ENCODE measurements around the gene BICDL1. TPM values are rescaled to one million over a fixed set of nuclear protein-coding genes. Genes with fewer than 3 reads are reported as not detected.

BICDL1 gene
- total RNA-seq, 1 experiment from 2014 or later, result 14.2 TPM

DNA sequence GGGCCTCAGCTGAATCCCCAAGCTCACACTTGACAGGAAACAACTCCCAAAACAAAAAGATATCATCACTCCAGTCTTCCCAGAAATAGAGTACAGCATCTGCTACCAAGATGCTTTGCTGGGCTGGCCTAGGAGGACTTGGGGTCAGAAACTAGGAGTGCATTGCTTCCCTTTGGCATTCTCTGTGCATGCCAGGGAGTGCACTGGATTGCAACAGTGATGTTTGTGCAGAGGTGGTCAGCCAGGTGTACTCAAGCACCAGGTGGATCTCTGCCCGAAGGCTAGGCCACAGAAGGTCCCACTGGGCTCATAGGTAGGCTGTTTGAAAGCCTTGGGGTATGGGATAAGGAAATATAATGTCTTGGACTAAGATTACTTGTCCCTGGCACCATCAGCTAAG is 76.4 kb downstream of the BICDL1 start:
- Mint-ChIP-seq H3K9me3 (ENCODE audit: unreplicated experiment) (no peaks in the 10 kb centered on the region), H3K27me3 (ENCODE audit: insufficient read depth, unreplicated experiment) (no peaks in the 10 kb centered on the region), H3K36me3 (ENCODE audit: insufficient read depth, unreplicated experiment) (no peaks in the 10 kb centered on the region), H3K4me3 (ENCODE audit: unreplicated experiment) (no peak overlapping the region), H3K27ac (ENCODE audit: unreplicated experiment) (no peak overlapping the region), H3K4me1 (ENCODE audit: low read depth, unreplicated experiment) (peaks cover 28% of the 10 kb centered on the region)
- Histone ChIP-seq H3K4me1 (peaks cover 41% of the 10 kb centered on the region), H3K36me3 (ENCODE audit: control insufficient read depth, insufficient read depth, low read length) (no peaks in the 10 kb centered on the region), H3K4me3 (ENCODE audit: low read depth, low read length) (no peak overlapping the region), H3K27me3 (replicated peaks; ENCODE audit: control insufficient read depth, insufficient read depth, low read length) (no peaks in the 10 kb centered on the region), H3K9me3 (no peaks in the 10 kb centered on the region)
- ChIA-PET CTCF (interaction anchor here (0.5 to 1.2 kb wide), 2 partner anchors 22 to 520 kb away, joined by 4 read pairs; no protein-coding TSS in a partner anchor), POLR2A (no interaction called here)
- no TSS peak for BruUV-seq (replicated peaks)
- TF ChIP-seq, protein P1, sequence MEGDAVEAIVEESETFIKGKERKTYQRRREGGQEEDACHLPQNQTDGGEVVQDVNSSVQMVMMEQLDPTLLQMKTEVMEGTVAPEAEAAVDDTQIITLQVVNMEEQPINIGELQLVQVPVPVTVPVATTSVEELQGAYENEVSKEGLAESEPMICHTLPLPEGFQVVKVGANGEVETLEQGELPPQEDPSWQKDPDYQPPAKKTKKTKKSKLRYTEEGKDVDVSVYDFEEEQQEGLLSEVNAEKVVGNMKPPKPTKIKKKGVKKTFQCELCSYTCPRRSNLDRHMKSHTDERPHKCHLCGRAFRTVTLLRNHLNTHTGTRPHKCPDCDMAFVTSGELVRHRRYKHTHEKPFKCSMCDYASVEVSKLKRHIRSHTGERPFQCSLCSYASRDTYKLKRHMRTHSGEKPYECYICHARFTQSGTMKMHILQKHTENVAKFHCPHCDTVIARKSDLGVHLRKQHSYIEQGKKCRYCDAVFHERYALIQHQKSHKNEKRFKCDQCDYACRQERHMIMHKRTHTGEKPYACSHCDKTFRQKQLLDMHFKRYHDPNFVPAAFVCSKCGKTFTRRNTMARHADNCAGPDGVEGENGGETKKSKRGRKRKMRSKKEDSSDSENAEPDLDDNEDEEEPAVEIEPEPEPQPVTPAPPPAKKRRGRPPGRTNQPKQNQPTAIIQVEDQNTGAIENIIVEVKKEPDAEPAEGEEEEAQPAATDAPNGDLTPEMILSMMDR (IDR thresholded peaks at IDR 0.05; ENCODE audit: insufficient read depth in 1 of 2, low read depth in 1 of 2, low read length in 1 of 2, severe bottlenecking in 1 of 2, unreplicated experiment in 1 of 2), result no peak
- intact Hi-C loops (cut with micrococcal nuclease; ENCODE audit: unreplicated experiment), result loop anchor here (2.0 kb wide), 1 partner anchor 21 kb away; no protein-coding TSS in a partner anchor
- no peak for DNase-seq

DNA sequence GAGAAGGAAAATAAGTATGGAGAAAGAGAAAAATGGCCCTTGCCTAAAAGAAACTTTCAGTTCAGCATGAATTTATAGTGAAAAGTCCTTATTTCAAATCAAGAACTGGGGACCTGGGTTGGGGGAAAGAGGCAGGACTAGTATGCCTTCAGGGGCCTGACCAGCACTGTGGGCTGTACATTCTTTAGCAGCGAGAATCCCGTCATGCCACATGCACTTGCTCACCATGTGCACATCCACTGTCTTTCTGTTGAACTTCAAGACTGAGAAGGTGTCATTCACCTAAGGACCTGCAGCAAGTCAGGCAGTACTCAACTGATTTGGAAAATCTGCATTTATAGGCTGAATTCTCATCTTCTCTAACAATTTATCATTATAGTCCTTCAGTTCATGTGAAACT is 77.3 kb downstream of the BICDL1 start:
- H3K4me1 Mint-ChIP-seq (ENCODE audit: low read depth, unreplicated experiment), result peaks cover 28% of the 10 kb centered on the region
- TF ChIP-seq, protein P1 (IDR thresholded peaks at IDR 0.05; ENCODE audit: insufficient read depth in 1 of 2, low read depth in 1 of 2, low read length in 1 of 2, severe bottlenecking in 1 of 2, unreplicated experiment in 1 of 2), result no peak
- Histone ChIP-seq H3K9me3 (no peaks in the 10 kb centered on the region), H3K27me3 (replicated peaks; ENCODE audit: control insufficient read depth, insufficient read depth, low read length) (no peaks in the 10 kb centered on the region), H3K4me1 (peaks cover 41% of the 10 kb centered on the region), H3K36me3 (ENCODE audit: control insufficient read depth, insufficient read depth, low read length) (no peaks in the 10 kb centered on the region), H3K4me3 (ENCODE audit: low read depth, low read length) (no peak overlapping the region)
- no TSS peak for BruUV-seq (replicated peaks)
- ChIA-PET POLR2A (no interaction called here), CTCF (interaction anchor here (1.2 kb wide), 1 partner anchor 21 kb away, joined by 4 read pairs; no protein-coding TSS in a partner anchor)
- no peaks in the 10 kb centered on the region for H3K27me3 Mint-ChIP-seq (ENCODE audit: insufficient read depth, unreplicated experiment)
- no peak overlapping the region for H3K27ac Mint-ChIP-seq (ENCODE audit: unreplicated experiment)
- DNase-seq, result no peak
- no peaks in the 10 kb centered on the region for H3K9me3 Mint-ChIP-seq (ENCODE audit: unreplicated experiment)
- no peak overlapping the region for H3K4me3 Mint-ChIP-seq (ENCODE audit: unreplicated experiment)
- H3K36me3 Mint-ChIP-seq (ENCODE audit: insufficient read depth, unreplicated experiment), result no peaks in the 10 kb centered on the region
- intact Hi-C loops (cut with micrococcal nuclease; ENCODE audit: unreplicated experiment), result no loop called here

DNA sequence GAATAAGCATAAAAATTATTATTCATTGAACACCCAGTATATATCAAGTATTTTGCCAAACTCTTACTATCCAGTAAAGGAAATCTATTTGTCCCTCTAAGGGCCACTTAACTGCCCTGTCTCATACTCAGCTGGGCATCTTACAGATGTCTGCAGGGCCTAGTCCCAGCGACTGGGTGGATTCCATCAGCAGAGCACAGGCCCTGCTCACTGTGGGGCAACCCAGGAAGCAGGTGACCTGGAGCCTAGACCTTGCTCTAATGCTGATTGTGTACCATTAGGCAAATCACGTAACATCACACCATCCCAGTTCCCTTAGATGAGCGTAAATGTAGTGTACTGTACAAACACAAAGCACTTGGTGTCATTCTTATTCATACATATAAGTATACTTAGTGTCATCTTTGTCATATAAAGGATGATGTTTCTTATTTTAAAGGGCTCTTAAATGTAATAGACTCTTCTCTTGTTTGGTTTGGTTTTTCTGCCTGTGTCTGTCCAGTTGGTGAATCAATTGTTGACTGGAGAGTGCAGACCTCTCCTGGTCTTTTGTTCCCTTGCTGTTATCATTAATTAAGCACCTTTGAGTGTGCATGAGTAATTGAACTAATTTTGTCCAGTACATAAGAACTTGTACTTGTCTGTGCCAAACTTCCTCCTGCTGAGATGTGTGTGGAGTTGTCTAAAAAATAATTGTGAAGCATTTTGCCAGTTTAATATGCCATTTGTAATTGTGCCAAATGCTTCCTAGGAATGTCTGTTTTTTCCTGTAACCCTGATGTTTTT is 78.2 kb downstream of the BICDL1 start:
- Histone ChIP-seq H3K36me3 (ENCODE audit: control insufficient read depth, insufficient read depth, low read length) (no peaks in the 10 kb centered on the region), H3K27me3 (replicated peaks; ENCODE audit: control insufficient read depth, insufficient read depth, low read length) (no peaks in the 10 kb centered on the region), H3K4me1 (peaks cover 41% of the 10 kb centered on the region), H3K9me3 (no peaks in the 10 kb centered on the region), H3K4me3 (ENCODE audit: low read depth, low read length) (no peak overlapping the region)
- intact Hi-C loops (cut with micrococcal nuclease; ENCODE audit: unreplicated experiment), result no loop called here
- TF ChIP-seq, protein P1 (IDR thresholded peaks at IDR 0.05; ENCODE audit: insufficient read depth in 1 of 2, low read depth in 1 of 2, low read length in 1 of 2, severe bottlenecking in 1 of 2, unreplicated experiment in 1 of 2), result no peak
- ChIA-PET CTCF (no interaction called here), POLR2A (no interaction called here)
- no peak for DNase-seq
- no peak overlapping the region for H3K27ac Mint-ChIP-seq (ENCODE audit: unreplicated experiment)
- peaks cover 28% of the 10 kb centered on the region for H3K4me1 Mint-ChIP-seq (ENCODE audit: low read depth, unreplicated experiment)
- no peaks in the 10 kb centered on the region for H3K27me3 Mint-ChIP-seq (ENCODE audit: insufficient read depth, unreplicated experiment)
- H3K4me3 Mint-ChIP-seq (ENCODE audit: unreplicated experiment), result no peak overlapping the region
- BruUV-seq (replicated peaks), result no TSS peak
- H3K9me3 Mint-ChIP-seq (ENCODE audit: unreplicated experiment), result no peaks in the 10 kb centered on the region
- H3K36me3 Mint-ChIP-seq (ENCODE audit: insufficient read depth, unreplicated experiment), result no peaks in the 10 kb centered on the region
